ENCODE results near the gene CXCR6.

Gene CXCR6

GRCh38 chr3:45948881-45949280 is 5.6 kb downstream of the CXCR6 start:
- DNase-seq (ENCODE audit: low spot score): no peak

- no peak for DNase-seq (ENCODE audit: low spot score)
These were observed 6.2 kb downstream of the CXCR6 start for GRCh38 chr3:45949432-45949831.

GRCh38 chr3:45950131-45950530 is 6.9 kb downstream of the CXCR6 start:
- DNase-seq (ENCODE audit: low spot score): no peak

- DNase-seq (ENCODE audit: low spot score): no peak
These were observed 7.7 kb downstream of the CXCR6 start for GRCh38 chr3:45950686-45951600.

- DNase-seq (ENCODE audit: low spot score): no peak
These were observed 8.7 kb downstream of the CXCR6 start for GRCh38 chr3:45951946-45952345.

GRCh38 chr3:45952456-45952855 is 9.2 kb downstream of the CXCR6 start:
- no peak for DNase-seq (ENCODE audit: low spot score)

- DNase-seq (ENCODE audit: low spot score): no peak
These were observed 10.3 kb downstream of the CXCR6 start for GRCh38 chr3:45953536-45953935.

GRCh38 chr3:45954306-45954705 is 11.0 kb downstream of the CXCR6 start:
- DNase-seq (ENCODE audit: low spot score): no peak

GRCh38 chr3:45955017-45955647 is 11.9 kb downstream of the CXCR6 start:
- no peak for DNase-seq (ENCODE audit: low spot score)

- no peak for DNase-seq (ENCODE audit: low spot score)
These were observed 12.4 kb downstream of the CXCR6 start for GRCh38 chr3:45955706-45956105.

GRCh38 chr3:45957586-45957985 is 14.3 kb downstream of the CXCR6 start:
- DNase-seq (ENCODE audit: low spot score): peak; percentile 79

GRCh38 chr3:45958321-45958791 is 15.1 kb downstream of the CXCR6 start:
- DNase-seq (ENCODE audit: low spot score): no peak

- no peak for DNase-seq (ENCODE audit: low spot score)
These were observed 15.9 kb downstream of the CXCR6 start for GRCh38 chr3:45959201-45959600.

- no peak for DNase-seq (ENCODE audit: low spot score)
These were observed 17.0 kb downstream of the CXCR6 start for GRCh38 chr3:45960289-45960688.

- DNase-seq (ENCODE audit: low spot score): no peak
These were observed 18.8 kb downstream of the CXCR6 start for GRCh38 chr3:45962033-45962432.

- DNase-seq (ENCODE audit: low spot score): no peak
These were observed 20.9 kb downstream of the CXCR6 start for GRCh38 chr3:45964139-45964538.

- no peak for DNase-seq (ENCODE audit: low spot score)
These were observed 22.0 kb downstream of the CXCR6 start for GRCh38 chr3:45965253-45965652.

- no peak for DNase-seq (ENCODE audit: low spot score)
These were observed 22.4 kb downstream of the CXCR6 start for GRCh38 chr3:45965653-45966052.

GRCh38 chr3:45966371-45966791 is 23.1 kb downstream of the CXCR6 start:
- DNase-seq (ENCODE audit: low spot score): no peak

GRCh38 chr3:45966950-45967640 is 23.8 kb downstream of the CXCR6 start:
- peak; percentile 82 for DNase-seq (ENCODE audit: low spot score)

- no peak for DNase-seq (ENCODE audit: low spot score)
These were observed 24.5 kb downstream of the CXCR6 start for GRCh38 chr3:45967724-45968123.

- no peak for DNase-seq (ENCODE audit: low spot score)
These were observed 24.9 kb downstream of the CXCR6 start for GRCh38 chr3:45968149-45968548.

- no peak for DNase-seq (ENCODE audit: low spot score)
These were observed 25.4 kb downstream of the CXCR6 start for GRCh38 chr3:45968706-45969105.
